Thoracic aorta (tissue), 2 donors: ENCODE measurements around the gene AKAP8L. TPM values are rescaled to one million over a fixed set of nuclear protein-coding genes. Genes with fewer than 3 reads are reported as not detected.
A peak's percentile ranks its signal among the peaks of the same experiment; 100 is the strongest.

ENCODE experiments used
- ATAC-seq: fragments of 150-250 bp; one replicate; pipeline ENCODE4 v1.8.0; 2017; ENCODE audit warnings: low read depth; ENCODE audit not compliant: insufficient number of reproducible peaks, low FRiP score
- DNase-seq: peaks from one replicate; pipeline ENCODE4 v3.0.0-alpha.2; 2020; ENCODE audit warnings: low spot score
- H3K27ac ChIP-seq, 2 donors: fragments of 200-600 bp; sonication (generic); 1 replicate in 1 of 2; 2 replicates in 1 of 2; pipeline ENCODE4 v1.5.1; 2016; ENCODE audit warnings: mild to moderate bottlenecking in 2 of 2, moderate library complexity in 2 of 2
- H3K27me3 ChIP-seq: fragments of 200-600 bp; sonication (generic); replicated peaks from 2 replicates; pipeline ENCODE4 v1.6.0; 2016; ENCODE audit warnings: mild to moderate bottlenecking; ENCODE audit not compliant: insufficient read depth
- H3K36me3 ChIP-seq: fragments of 200-600 bp; sonication (generic); one replicate; pipeline ENCODE4 v1.5.1; 2016
- H3K4me1 ChIP-seq, 2 donors: fragments of 200-600 bp; sonication (generic); 1 replicate in 1 of 2; 2 replicates in 1 of 2; pipeline versions ENCODE4 v1.5.1 to v1.6.0; 2016; ENCODE audit warnings: low read depth in 2 of 2, mild to moderate bottlenecking in 1 of 2; ENCODE audit not compliant: control insufficient read depth in 1 of 2
- H3K4me3 ChIP-seq: fragments of 200-600 bp; sonication (generic); 2 replicates; pipeline ENCODE4 v1.5.1; 2016; ENCODE audit warnings: mild to moderate bottlenecking
- H3K9me3 ChIP-seq: fragments of 200-600 bp; sonication (generic); 2 replicates; pipeline ENCODE4 v1.5.1; 2016
- total RNA-seq, 2 donors: library from RNA; depleted of rRNA; stranded (reverse); fragments of >200 nt; gene quantifications; one replicate each; pipeline versions ENCODE4 v1.1.0 to v1.2.3, GENCODE V29; 2016
- TF ChIP-seq, protein P1 (sequence below): fragments of 200-600 bp; sonication (generic); IDR thresholded peaks from one replicate; pipeline ENCODE4 v1.5.1; 2019; ENCODE audit warnings: antibody characterized with exemption

AKAP8L gene
- total RNA-seq, 2 donors from 2014 or later: 163 to 247 TPM

DNA sequence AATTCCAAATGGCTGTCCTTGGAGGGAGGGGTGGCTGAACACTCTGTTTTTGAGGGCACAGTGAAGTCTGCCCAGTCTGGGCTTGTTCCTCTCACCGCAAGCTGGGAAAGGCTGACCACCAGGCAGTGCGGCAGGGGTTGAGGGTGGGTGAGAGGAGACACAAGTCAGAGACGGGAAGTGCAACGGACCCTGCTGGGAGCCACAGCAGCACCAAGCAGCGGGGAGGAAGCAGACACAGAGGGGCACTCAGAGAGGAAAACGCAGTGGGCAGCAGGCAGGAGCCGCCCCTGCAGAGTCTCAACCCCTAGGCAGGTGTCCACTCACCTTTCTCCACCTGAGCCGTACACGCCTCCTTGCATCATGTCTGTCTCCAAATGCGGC is 15.6 kb downstream of the AKAP8L start:
- H3K4me3 ChIP-seq: no peak overlapping the region
- TF ChIP-seq, protein P1, sequence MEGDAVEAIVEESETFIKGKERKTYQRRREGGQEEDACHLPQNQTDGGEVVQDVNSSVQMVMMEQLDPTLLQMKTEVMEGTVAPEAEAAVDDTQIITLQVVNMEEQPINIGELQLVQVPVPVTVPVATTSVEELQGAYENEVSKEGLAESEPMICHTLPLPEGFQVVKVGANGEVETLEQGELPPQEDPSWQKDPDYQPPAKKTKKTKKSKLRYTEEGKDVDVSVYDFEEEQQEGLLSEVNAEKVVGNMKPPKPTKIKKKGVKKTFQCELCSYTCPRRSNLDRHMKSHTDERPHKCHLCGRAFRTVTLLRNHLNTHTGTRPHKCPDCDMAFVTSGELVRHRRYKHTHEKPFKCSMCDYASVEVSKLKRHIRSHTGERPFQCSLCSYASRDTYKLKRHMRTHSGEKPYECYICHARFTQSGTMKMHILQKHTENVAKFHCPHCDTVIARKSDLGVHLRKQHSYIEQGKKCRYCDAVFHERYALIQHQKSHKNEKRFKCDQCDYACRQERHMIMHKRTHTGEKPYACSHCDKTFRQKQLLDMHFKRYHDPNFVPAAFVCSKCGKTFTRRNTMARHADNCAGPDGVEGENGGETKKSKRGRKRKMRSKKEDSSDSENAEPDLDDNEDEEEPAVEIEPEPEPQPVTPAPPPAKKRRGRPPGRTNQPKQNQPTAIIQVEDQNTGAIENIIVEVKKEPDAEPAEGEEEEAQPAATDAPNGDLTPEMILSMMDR: no peak
- no peaks in the 10 kb centered on the region for H3K27me3 ChIP-seq
- H3K9me3 ChIP-seq: no peaks in the 10 kb centered on the region
- no peak for ATAC-seq
- H3K4me1 ChIP-seq: peaks cover 20 to 54% of the 10 kb centered on the region in 2 donors
- peak overlapping the region; percentile 75 to 78 for H3K27ac ChIP-seq
- peaks cover 41% of the 10 kb centered on the region for H3K36me3 ChIP-seq
- DNase-seq: no peak

DNA sequence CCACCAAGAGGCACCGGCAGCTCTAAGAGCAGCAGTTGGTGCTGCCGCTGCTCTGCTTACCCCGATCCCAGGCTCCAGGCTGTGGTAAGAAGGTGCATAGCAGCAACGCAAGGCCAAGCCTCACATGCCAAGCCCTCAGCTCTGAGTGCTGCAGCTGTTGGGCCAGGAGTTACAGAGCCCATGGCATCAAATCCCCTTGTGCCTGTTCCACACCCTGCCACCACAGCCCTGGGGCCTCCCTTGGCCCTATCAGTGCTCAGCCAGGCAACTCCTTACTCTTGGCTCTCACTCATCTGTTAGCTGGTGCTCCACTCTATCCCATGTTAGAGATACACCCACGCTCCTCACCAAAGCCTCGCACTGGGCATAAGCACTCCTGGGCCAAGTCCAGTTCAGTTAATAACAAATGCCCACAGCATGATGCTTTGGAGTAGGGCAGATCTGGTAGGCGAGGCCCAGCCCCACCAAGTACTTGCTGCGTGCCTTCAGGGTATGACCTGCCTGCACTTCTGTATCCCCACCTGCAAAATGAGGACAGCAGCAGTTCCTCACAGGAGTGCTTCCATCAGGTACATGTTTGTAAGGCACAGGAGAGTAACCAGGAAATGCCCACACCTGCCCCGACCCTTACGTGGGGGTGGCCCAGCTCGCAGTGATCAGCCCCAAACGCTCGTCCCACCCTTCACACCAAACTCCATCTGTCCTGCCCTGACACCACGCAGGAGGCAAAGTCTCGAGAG is 16.2 kb downstream of the AKAP8L start:
- Histone ChIP-seq H3K4me1 (peaks cover 20 to 54% of the 10 kb centered on the region in 2 donors), H3K27ac (peak overlapping the region; percentile 75 to 78), H3K9me3 (no peaks in the 10 kb centered on the region), H3K4me3 (no peak overlapping the region), H3K36me3 (peaks cover 47% of the 10 kb centered on the region), H3K27me3 (no peaks in the 10 kb centered on the region)
- DNase-seq (no peak), ATAC-seq (no peak)
- TF ChIP-seq, protein P1: no peak

DNA sequence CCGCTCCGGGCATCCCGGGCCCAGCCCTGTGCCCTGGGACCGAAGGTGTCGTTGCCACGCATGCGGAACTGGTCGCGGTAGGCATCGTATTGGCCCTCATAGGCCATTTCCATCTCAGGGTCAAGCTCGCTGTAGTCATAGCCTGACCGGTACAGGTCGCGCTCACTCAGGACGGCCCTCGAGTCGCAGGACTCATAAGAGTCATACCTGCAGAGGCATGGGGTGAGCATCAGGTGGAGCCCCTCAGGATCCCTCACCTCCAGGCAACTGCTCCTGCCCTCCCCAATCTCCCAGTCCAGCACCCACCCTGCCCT is 17.4 kb downstream of the AKAP8L start:
- DNase-seq (no peak), ATAC-seq (no peak)
- Histone ChIP-seq H3K36me3 (peaks cover 59% of the 10 kb centered on the region), H3K27me3 (no peaks in the 10 kb centered on the region), H3K4me1 (peaks cover 20 to 47% of the 10 kb centered on the region in 2 donors), H3K27ac (no peak overlapping the region), H3K9me3 (no peaks in the 10 kb centered on the region), H3K4me3 (no peak overlapping the region)
- TF ChIP-seq, protein P1: no peak

DNA sequence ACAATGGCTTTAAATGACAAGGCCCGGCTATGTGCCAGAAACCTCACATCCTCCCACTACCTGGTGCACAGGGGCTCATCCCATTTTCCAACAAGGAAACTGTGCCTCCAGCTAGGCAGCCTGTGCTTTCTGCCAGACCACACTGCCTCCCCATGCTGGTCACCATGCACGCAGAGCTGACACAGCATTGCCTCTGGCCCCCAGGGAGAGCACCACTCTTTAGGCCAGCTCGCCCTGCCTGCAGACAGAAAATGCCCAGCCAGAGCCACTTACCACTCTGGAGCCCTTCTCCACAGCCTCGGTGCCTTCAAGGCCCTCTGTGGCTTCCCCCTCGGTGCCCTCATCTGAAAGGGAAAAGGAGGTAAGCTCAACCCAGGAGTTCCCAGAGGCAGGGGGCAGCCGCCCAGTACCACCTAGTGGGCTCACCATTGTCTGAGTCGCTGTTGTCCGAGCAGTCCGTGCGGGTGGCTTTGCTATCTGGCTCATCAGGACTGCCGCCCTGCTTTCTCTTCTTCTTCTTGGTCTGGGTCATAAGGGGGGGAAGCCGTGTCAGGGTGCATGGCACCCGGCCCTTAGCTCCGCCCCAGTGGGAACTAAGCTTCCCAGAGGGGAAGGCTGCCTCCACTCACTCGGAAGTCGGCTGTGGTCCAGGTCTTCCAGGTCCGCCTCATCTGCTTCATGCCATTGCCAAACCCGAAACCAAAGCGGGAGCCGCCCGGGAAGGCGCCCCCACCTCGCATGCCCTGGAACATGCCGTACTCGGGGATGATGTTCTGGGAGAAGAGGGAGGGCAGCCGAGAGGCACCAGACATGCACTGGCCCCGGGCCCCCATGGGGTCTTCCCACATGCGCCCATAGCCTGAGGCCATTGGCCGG is 18.0 kb downstream of the AKAP8L start:
- Histone ChIP-seq H3K36me3 (peaks cover 65% of the 10 kb centered on the region), H3K27me3 (no peaks in the 10 kb centered on the region), H3K27ac (no peak overlapping the region), H3K4me1 (peaks cover 20 to 44% of the 10 kb centered on the region in 2 donors), H3K4me3 (no peak overlapping the region), H3K9me3 (no peaks in the 10 kb centered on the region)
- DNase-seq (no peak), ATAC-seq (no peak)
- TF ChIP-seq, protein P1: no peak

DNA sequence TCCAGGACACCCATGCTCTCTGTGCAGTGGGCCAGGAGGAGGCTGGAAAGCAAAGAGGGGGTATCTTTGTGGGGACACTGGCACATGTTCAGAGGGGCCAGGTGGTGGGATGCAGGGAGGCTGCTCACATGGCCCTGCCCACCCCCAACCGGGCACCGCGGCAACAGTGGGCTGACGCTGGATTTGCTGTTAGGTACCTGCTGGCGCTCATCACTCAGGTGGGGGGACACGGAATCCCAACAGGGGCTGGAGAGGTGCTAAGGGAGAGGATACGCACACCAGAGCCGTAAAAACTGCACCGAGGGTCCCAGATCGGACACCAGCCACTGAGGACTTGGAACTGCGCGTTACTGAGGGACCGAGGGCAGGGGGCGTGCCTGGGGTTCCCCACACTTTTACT is 19.2 kb downstream of the AKAP8L start:
- Histone ChIP-seq H3K27ac (no peak overlapping the region), H3K36me3 (peaks cover 70% of the 10 kb centered on the region), H3K27me3 (no peaks in the 10 kb centered on the region), H3K9me3 (no peaks in the 10 kb centered on the region), H3K4me3 (no peak overlapping the region), H3K4me1 (peaks cover 18 to 32% of the 10 kb centered on the region in 2 donors)
- no peak for ATAC-seq
- DNase-seq: no peak
- TF ChIP-seq, protein P1: no peak
